ENCODE measurements around the gene SIRPB2.

SIRPB2 gene

GRCh38 chr20:1491281-1491840 lies at the start of gene SIRPB2:
Gene SIRPB2, minus strand, starts transcription at chr20:1491420. Its CDS starts 61 bp downstream, at chr20:1491359.
- DNase-seq, result no peak

GRCh38 chr20:1539816-1540419 lies 48.7 kb upstream of the SIRPB2 start:
- no peak for DNase-seq

DNA sequence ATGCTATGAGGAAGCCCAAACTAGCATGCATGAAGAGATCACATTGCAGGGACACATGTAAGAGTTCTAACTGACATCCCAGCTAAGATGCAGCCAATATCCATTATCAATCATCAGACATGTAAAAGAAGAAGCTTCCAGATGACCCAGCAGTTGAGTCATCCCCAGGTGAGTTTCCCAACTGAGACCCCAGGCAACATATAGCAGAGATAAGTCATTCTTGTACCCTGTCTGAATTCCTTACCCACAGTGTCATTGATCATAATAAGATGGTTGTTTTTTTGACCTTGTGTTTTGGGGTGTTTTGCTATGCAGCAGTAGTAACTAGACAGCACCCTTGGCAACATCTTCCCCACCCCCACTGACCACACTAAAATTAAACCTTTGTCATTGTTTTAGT lies 47.4 kb upstream of the SIRPB2 start:
- no peak for DNase-seq

GRCh38 chr20:1537731-1538058 lies 46.5 kb upstream of the SIRPB2 start:
- no peak for DNase-seq

- DNase-seq, result no peak
Observed at GRCh38 chr20:1536893-1537730, 45.9 kb upstream of the SIRPB2 start.

- no peak for DNase-seq
Observed at GRCh38 chr20:1535420-1536175, 44.4 kb upstream of the SIRPB2 start.

DNA sequence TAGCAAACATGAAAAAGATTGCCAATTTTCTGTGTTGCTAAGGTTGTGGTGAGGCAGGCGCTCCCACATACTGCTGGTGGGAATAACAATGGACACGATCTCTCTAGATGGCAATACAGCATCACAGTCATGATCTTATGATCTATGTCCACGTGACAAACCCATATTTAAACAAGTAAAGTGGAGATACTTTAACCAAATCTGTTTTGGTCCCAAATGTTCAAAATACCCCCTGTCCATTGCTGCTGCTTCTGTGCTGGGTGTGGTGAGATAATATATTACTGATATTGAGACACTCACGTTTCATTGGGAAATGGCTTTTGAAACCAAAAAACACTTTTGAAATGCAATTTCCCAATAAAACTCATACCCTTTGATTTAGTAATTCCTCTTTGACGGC lies 43.3 kb upstream of the SIRPB2 start:
- DNase-seq, result no peak

GRCh38 chr20:1533059-1533458 lies 41.8 kb upstream of the SIRPB2 start:
- no peak for DNase-seq

GRCh38 chr20:1528811-1529210 lies 37.6 kb upstream of the SIRPB2 start:
- DNase-seq, result no peak

- DNase-seq, result no peak
Observed at GRCh38 chr20:1527923-1528322, 36.7 kb upstream of the SIRPB2 start.

GRCh38 chr20:1526896-1527295 lies 35.7 kb upstream of the SIRPB2 start:
- DNase-seq, result no peak

GRCh38 chr20:1526310-1526709 lies 35.1 kb upstream of the SIRPB2 start:
- DNase-seq, result no peak

DNA sequence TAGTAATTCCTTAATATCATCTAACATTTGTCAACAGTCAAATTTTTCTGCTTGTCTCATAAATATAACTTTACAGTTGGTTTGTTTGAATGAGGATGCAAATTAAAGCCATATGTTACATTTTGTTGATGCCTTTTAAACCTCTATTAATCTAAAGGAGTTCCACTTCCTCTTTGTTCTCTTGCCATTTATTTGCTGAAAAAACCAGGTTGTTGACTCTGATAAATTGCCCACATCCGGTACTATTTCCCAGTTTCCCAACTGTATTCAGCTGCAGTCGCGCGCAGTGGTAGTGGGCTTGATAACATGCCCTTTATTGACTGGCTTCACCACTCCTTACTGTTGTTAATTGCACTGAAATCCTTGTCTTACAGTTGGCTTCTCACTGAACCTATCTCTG lies 32.8 kb upstream of the SIRPB2 start:
- no peak for DNase-seq

GRCh38 chr20:1517010-1517409 lies 25.8 kb upstream of the SIRPB2 start:
- no peak for DNase-seq

DNA sequence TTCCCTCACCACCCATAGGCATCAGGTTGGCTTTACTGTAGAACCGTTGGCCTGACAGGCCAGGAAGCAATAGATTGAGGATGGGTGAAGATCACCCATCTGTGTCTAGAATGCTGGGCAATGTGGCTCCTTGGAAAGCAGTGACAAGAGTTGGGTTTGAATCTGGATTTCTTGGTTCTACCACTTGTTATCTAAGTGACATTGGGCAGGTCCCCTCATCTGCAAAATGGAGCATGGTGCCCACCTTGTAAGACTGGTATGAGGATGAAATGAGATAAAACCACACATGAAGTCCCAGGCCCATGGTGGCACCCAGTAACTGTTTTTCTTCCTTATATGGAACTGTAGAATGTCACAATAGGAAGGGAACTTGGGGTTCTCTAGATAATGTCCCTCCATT lies 22.6 kb upstream of the SIRPB2 start:
- DNase-seq, result no peak

GRCh38 chr20:1509237-1509636 lies 18.0 kb upstream of the SIRPB2 start:
- no peak for DNase-seq

DNA sequence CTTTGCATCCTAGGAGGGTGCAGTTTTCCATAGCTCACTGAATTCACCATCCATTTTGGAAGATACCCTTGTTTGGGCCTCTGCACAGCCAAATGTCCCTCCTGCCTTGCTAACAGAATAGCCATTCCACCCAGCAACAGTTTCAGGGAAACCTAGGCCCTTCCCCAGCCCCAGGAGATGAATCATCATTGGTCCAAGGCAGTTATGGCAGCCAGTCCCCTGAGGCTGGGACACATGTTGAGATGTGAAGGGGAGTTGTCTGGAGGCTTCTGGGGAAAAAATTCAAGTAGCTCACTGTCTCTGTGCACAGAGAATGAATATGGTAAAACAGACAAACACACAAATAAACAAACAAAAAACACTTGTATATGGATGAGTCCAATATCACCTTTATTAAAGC lies 17.4 kb upstream of the SIRPB2 start:
- DNase-seq, result no peak

GRCh38 chr20:1507276-1507675 lies 16.1 kb upstream of the SIRPB2 start:
- DNase-seq, result no peak

GRCh38 chr20:1505871-1506270 lies 14.7 kb upstream of the SIRPB2 start:
- no peak for DNase-seq

DNA sequence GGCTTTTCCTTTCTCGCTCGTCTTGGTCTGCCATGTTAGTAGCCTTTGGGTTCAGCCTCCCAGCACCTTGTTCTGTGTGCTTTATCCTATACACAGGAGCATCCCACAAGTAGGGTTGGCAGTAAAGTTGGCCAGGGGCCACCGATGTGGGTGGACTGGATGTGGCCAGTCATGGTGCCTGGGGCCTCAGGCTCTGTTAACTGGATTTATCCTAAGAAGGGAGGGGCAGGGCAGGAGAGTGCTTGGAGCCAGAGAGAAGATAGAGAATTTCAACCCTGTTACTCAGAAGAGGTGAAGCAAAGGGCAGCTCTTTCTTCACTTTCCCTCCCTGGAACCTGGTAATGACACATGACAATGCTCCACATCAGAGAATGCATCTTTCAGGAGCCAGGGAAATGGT lies 14.1 kb upstream of the SIRPB2 start:
- DNase-seq, result no peak

DNA sequence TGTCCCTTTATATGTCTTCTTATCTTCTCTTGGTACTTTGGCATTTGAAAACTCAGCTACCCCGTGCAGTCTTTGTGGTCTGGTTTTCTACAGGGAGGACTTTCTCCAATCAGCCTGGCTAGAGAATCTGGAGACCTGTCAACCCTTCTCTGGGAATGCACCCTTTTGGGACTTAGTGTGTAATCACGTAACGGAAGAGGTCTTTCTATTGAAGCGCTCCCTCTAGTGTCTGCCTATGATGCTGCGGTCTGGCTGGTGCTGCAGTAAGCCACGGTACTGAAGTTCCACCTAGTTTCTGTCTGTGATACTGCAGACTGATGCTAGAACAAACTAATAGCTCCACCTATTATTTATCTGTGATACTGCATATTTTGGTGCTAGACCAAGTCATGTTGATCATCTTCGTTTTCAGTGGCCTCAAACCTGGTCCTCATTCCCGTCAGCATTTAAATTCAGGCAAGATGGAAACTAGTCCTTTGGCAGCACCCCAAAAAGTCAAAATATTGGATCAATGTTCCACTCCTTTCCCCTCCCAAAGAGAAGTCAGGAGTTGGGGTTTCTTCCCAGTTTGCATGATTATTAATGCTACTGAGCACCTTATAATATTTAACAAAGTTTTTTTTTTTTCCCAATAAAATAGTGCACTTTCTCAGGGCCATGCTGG lies 12.5 kb upstream of the SIRPB2 start:
- DNase-seq, result peak; percentile 46

GRCh38 chr20:1500496-1500895 lies 9.3 kb upstream of the SIRPB2 start:
- no peak for DNase-seq
